Type B pancreatic cell (in vitro differentiated cells): ENCODE results near the gene OPA3. TPM values are rescaled to one million over a fixed set of nuclear protein-coding genes. Genes with fewer than 3 reads are reported as not detected.
A peak's percentile ranks its signal among the peaks of the same experiment; 100 is the strongest.

Experiments
- DNase-seq: peaks from one replicate; pipeline ENCODE4 v3.0.0; 2021; ENCODE audit warnings: mixed read lengths; ENCODE audit not compliant: unreplicated experiment; ENCODE audit errors: extremely low spot score
- H3K27ac Mint-ChIP-seq: 2 replicates; pipeline ENCODE4 v1.8.0; 2021; ENCODE audit warnings: mild to moderate bottlenecking, mixed read lengths
- H3K27me3 Mint-ChIP-seq: 2 replicates; pipeline ENCODE4 v1.8.0; 2021; ENCODE audit warnings: mixed read lengths
- H3K36me3 Mint-ChIP-seq: 2 replicates; pipeline ENCODE4 v1.8.0; 2021; ENCODE audit warnings: mixed read lengths
- H3K4me1 Mint-ChIP-seq: one replicate; pipeline ENCODE4 v1.8.0; 2021; ENCODE audit warnings: mixed read lengths; ENCODE audit not compliant: unreplicated experiment
- H3K4me3 Mint-ChIP-seq: 2 replicates; pipeline ENCODE4 v1.8.0; 2021; ENCODE audit warnings: mild to moderate bottlenecking, mixed read lengths
- H3K9me3 Mint-ChIP-seq: 2 replicates; pipeline ENCODE4 v1.8.0; 2021; ENCODE audit warnings: mixed read lengths
- total RNA-seq: library from RNA; stranded (reverse); gene quantifications from 2 replicates; pipeline ENCODE4 v1.2.1, GENCODE V29; 2021; ENCODE audit warnings: low replicate concordance
- TF ChIP-seq, protein P1 (sequence below): fragments of 200-600 bp; sonication (generic); conservative IDR thresholded peaks from 2 replicates; pipeline ENCODE4 v1.5.0; 2021; ENCODE audit warnings: antibody characterized with exemption, mild to moderate bottlenecking

The OPA3 gene
- total RNA-seq, 1 donor from 2014 or later, result 10.1 TPM

DNA sequence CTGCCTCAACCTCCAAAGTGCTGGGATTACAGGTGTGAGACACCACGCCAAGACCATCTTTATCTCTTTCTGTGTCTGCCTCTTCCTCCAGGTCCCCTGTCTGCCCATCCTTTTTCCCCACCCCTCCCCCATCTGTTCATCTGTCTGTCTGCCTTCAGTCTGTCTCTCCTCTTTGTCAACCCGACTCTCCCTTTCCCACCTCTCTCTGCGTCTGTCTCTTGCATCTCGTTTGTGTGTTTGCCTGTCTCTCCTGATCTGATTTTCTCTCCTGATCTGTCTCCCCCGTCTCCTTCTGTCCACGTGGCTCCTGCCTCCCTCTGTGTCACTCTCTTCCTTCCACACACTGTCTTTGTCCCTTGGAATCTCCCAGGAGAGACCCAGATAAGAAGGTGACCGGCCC is 67.4 kb downstream of the OPA3 start:
- no peak for DNase-seq
- Mint-ChIP-seq H3K27me3 (no peaks in the 10 kb centered on the region), H3K9me3 (no peaks in the 10 kb centered on the region), H3K4me3 (no peak overlapping the region), H3K36me3 (no peaks in the 10 kb centered on the region), H3K4me1 (peaks cover 5% of the 10 kb centered on the region), H3K27ac (no peak overlapping the region)
- TF ChIP-seq, protein P1, sequence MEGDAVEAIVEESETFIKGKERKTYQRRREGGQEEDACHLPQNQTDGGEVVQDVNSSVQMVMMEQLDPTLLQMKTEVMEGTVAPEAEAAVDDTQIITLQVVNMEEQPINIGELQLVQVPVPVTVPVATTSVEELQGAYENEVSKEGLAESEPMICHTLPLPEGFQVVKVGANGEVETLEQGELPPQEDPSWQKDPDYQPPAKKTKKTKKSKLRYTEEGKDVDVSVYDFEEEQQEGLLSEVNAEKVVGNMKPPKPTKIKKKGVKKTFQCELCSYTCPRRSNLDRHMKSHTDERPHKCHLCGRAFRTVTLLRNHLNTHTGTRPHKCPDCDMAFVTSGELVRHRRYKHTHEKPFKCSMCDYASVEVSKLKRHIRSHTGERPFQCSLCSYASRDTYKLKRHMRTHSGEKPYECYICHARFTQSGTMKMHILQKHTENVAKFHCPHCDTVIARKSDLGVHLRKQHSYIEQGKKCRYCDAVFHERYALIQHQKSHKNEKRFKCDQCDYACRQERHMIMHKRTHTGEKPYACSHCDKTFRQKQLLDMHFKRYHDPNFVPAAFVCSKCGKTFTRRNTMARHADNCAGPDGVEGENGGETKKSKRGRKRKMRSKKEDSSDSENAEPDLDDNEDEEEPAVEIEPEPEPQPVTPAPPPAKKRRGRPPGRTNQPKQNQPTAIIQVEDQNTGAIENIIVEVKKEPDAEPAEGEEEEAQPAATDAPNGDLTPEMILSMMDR, result no peak

DNA sequence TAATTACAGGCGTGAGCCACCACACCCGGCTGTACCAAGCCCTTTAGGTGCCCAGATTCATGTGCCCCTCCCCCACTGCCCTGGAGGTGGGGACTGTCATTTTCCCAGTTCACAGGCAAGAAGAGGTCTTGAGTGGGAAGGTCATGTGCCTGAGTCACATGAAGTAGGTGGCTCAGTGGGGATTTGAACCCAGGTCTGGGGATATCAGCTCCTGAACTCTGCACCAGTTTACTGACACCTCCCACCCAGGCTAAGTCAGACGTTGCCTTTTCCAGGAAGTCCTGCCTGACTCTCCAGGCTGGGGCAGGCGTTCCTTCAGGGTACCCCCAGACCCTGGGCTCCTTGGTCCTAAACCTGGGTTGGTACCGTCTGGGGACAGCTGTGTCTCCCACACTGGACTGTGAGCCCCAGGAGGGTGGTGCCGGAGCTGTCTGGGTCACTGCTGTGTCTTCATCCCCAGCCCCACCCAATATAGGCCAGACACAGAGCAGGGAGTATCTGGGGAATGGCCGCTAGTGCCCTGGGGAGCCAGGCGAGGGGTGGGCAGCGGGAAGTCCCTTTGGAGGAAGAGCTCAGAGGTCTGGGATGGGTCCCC is 68.7 kb downstream of the OPA3 start:
- Mint-ChIP-seq H3K9me3 (no peaks in the 10 kb centered on the region), H3K27ac (no peak overlapping the region), H3K4me3 (no peak overlapping the region), H3K4me1 (peaks cover 5% of the 10 kb centered on the region), H3K36me3 (no peaks in the 10 kb centered on the region), H3K27me3 (no peaks in the 10 kb centered on the region)
- TF ChIP-seq, protein P1, result no peak
- DNase-seq, result no peak

DNA sequence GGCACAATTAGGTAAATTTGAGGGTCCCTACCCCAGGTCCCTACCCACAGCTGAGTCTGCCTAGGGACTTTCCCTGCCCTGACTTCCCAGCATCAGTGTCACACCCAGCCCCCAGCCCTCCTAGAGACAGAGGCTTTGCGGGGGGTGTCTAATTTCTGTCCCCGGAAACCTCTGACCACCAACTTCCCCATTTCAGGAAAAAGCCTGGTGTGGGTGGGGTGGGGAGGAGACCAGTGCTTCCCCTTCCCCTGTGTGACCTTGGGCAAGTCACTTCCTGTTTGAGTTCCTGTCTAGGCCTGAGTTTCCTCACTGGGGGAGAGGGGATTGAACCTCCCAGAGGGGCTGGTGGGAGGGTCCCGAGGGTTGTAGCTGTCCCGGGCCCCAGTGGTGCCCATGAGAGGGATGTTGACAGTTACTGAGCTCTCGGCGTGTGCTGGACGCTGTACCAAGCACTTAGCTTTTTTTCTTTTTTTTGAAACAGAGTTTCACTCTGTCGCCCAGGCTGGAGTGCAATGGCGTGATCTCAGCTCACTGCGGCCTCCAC is 69.4 kb downstream of the OPA3 start:
- no peaks in the 10 kb centered on the region for H3K36me3 Mint-ChIP-seq
- H3K27me3 Mint-ChIP-seq, result no peaks in the 10 kb centered on the region
- TF ChIP-seq, protein P1, result no peak
- DNase-seq, result no peak
- no peak overlapping the region for H3K27ac Mint-ChIP-seq
- no peak overlapping the region for H3K4me3 Mint-ChIP-seq
- peaks cover 5% of the 10 kb centered on the region for H3K4me1 Mint-ChIP-seq
- H3K9me3 Mint-ChIP-seq, result no peaks in the 10 kb centered on the region

DNA sequence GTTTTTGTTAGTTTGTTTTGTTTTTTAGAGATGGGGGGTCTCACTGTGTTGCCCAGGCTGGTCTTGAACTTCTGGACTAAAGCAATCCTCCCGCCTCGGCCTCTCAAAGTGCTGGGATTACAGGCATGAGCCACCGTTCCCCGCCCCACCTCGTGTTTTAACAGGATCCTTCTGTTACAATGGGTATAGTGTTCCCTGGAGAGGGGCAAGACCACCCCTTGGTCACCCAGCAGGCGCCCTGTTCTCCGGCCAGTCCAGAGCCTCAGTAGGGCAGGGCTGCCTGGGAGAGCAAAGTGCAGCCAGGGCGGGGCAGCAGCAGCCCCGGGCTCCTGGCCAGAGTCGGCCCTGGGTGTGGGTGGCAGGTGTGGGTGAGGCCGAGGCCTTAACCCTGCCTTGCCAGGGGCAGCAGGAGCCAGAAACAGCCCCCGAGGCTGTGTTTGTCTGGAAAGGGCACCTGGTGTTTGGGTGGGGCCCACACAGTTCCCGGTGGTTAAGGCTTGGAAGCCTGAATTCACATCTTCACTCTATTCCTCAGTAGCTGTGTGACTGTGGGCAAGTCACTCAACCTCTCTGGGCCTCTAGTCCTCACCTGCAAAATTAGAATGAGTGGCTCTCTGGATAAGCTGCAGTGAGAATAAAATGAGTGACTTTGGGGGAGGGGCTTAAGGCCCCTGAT is 70.1 kb downstream of the OPA3 start:
- Mint-ChIP-seq H3K27me3 (no peaks in the 10 kb centered on the region), H3K9me3 (no peaks in the 10 kb centered on the region), H3K27ac (no peak overlapping the region), H3K4me1 (peaks cover 10% of the 10 kb centered on the region), H3K4me3 (no peak overlapping the region), H3K36me3 (peaks cover 4% of the 10 kb centered on the region)
- no peak for DNase-seq
- TF ChIP-seq, protein P1, result no peak

DNA sequence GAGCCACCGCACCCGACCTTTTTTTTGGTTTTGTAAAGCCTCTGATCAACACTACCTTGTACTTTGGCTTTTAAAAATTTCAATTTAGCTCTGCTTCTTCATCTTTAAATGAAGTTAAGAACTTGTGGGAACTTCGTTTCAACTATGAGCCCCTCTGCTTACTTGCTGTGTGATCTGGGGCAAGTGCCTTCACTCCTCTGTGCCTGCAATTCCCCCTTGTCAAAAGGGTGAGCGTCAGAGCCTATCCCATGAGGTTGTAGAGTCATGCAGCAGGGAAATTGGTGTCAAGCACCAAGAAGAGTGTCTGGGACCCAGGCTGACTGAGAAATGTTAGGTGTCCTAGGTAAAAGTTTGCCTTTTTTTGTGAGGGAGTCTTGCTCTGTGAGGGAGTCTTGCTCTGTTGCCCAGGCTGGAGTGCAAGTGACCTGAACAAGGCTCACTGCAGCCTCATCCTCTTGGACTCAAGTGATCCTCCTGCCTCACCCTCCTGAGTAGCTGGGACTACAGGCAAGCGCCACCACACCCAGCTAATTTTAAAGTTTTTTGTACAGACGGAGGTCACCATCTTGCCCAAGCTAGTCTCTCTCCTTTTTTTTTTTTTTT is 71.6 kb downstream of the OPA3 start:
- no peak for DNase-seq
- Mint-ChIP-seq H3K27ac (peak overlapping the region; percentile 46), H3K9me3 (no peaks in the 10 kb centered on the region), H3K4me1 (peaks cover 15% of the 10 kb centered on the region), H3K27me3 (no peaks in the 10 kb centered on the region), H3K4me3 (no peak overlapping the region), H3K36me3 (peaks cover 4% of the 10 kb centered on the region)
- TF ChIP-seq, protein P1, result no peak
